Ishikawa (cell line): ENCODE results near the gene RGL4.

Experiments used
- CEBPB ChIP-seq: IDR thresholded peaks from 2 replicates; pipeline ENCODE4 v1.6.1; 2012
- CREB1 ChIP-seq: IDR thresholded peaks from 2 replicates; pipeline ENCODE4 v1.6.1; 2012; ENCODE audit warnings: low read depth
- EGR1 ChIP-seq: IDR thresholded peaks from 2 replicates; pipeline ENCODE4 v1.6.1; 2012
- EP300 ChIP-seq: IDR thresholded peaks from 2 replicates; pipeline ENCODE4 v1.6.1; 2012; ENCODE audit warnings: borderline replicate concordance
- FOXM1 ChIP-seq: IDR thresholded peaks from 2 replicates; pipeline ENCODE4 v1.6.1; 2012; ENCODE audit warnings: low read depth, borderline replicate concordance
- NFIC ChIP-seq: IDR thresholded peaks from 2 replicates; pipeline ENCODE4 v1.6.1; 2012
- RAD21 ChIP-seq: IDR thresholded peaks from 2 replicates; pipeline ENCODE4 v1.6.1; 2012; ENCODE audit warnings: low read depth
- TAF1 ChIP-seq: IDR thresholded peaks from 2 replicates; pipeline ENCODE4 v1.6.1; 2012; ENCODE audit warnings: low read depth, mild to moderate bottlenecking
- TCF12 ChIP-seq: IDR thresholded peaks from 2 replicates; pipeline ENCODE4 v1.6.1; 2012; ENCODE audit warnings: low read depth
- TEAD4 ChIP-seq: IDR thresholded peaks from 2 replicates; pipeline ENCODE4 v1.6.1; 2012
- YY1 ChIP-seq: IDR thresholded peaks from 2 replicates; pipeline ENCODE4 v1.6.1; 2012; ENCODE audit warnings: low read depth
- ZBTB7A ChIP-seq: IDR thresholded peaks from 2 replicates; pipeline ENCODE4 v1.6.1; 2012; ENCODE audit warnings: low read depth
- TF ChIP-seq, protein P1 (sequence below): IDR thresholded peaks from 2 replicates; pipeline ENCODE4 v1.6.1; 2012
- TF ChIP-seq, protein P2 (sequence below): IDR thresholded peaks from 2 replicates; pipeline ENCODE4 v1.6.1; 2012
- TF ChIP-seq, protein P3 (sequence below): IDR thresholded peaks from 2 replicates; pipeline ENCODE4 v1.6.1; 2012; ENCODE audit warnings: low read depth, mild to moderate bottlenecking

The RGL4 gene, protein sequence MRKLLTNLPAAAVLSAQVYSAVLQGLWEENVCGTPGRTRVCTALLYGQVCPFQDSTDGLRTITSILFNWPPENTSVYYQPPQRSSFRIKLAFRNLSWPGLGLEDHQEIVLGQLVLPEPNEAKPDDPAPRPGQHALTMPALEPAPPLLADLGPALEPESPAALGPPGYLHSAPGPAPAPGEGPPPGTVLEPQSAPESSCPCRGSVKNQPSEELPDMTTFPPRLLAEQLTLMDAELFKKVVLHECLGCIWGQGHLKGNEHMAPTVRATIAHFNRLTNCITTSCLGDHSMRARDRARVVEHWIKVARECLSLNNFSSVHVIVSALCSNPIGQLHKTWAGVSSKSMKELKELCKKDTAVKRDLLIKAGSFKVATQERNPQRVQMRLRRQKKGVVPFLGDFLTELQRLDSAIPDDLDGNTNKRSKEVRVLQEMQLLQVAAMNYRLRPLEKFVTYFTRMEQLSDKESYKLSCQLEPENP

DNA sequence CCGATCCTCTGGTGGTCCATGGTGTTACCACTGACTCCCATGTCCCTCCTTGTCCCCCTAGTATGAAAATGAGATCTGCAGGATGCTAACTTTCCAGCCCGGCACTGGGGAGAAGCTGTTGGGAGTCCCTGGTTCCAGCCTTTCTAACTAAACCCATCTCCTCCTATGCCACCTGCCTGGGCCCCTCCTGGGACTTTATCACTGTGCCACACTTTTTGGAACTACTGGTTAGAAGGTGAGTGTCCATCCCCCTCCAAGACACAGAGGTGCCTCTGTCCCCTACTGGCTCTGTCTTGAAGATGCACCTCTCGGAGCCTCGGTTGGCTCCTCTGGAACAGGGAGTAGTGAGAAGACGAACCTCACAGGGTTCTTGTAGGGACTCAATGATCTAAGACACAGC lies at the start of gene RGL4:
TSS of gene RGL4 (plus strand) at position 301 of the 400 bp plus-strand sequence. CDS start 1,018 bp downstream, outside the sequence.
- TF ChIP-seq, protein P1, sequence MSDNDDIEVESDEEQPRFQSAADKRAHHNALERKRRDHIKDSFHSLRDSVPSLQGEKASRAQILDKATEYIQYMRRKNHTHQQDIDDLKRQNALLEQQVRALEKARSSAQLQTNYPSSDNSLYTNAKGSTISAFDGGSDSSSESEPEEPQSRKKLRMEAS: no peak
- no peak for TF ChIP-seq YY1
- no peak for TF ChIP-seq NFIC
- no peak for TF ChIP-seq EP300
- TF ChIP-seq, protein P2, sequence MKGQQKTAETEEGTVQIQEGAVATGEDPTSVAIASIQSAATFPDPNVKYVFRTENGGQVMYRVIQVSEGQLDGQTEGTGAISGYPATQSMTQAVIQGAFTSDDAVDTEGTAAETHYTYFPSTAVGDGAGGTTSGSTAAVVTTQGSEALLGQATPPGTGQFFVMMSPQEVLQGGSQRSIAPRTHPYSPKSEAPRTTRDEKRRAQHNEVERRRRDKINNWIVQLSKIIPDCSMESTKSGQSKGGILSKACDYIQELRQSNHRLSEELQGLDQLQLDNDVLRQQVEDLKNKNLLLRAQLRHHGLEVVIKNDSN: no peak
- no peak for TF ChIP-seq ZBTB7A
- TF ChIP-seq CREB1: no peak
- TF ChIP-seq FOXM1: no peak
- TF ChIP-seq RAD21: no peak
- no peak for TF ChIP-seq EGR1
- TF ChIP-seq, protein P3, sequence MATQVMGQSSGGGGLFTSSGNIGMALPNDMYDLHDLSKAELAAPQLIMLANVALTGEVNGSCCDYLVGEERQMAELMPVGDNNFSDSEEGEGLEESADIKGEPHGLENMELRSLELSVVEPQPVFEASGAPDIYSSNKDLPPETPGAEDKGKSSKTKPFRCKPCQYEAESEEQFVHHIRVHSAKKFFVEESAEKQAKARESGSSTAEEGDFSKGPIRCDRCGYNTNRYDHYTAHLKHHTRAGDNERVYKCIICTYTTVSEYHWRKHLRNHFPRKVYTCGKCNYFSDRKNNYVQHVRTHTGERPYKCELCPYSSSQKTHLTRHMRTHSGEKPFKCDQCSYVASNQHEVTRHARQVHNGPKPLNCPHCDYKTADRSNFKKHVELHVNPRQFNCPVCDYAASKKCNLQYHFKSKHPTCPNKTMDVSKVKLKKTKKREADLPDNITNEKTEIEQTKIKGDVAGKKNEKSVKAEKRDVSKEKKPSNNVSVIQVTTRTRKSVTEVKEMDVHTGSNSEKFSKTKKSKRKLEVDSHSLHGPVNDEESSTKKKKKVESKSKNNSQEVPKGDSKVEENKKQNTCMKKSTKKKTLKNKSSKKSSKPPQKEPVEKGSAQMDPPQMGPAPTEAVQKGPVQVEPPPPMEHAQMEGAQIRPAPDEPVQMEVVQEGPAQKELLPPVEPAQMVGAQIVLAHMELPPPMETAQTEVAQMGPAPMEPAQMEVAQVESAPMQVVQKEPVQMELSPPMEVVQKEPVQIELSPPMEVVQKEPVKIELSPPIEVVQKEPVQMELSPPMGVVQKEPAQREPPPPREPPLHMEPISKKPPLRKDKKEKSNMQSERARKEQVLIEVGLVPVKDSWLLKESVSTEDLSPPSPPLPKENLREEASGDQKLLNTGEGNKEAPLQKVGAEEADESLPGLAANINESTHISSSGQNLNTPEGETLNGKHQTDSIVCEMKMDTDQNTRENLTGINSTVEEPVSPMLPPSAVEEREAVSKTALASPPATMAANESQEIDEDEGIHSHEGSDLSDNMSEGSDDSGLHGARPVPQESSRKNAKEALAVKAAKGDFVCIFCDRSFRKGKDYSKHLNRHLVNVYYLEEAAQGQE: no peak
- TF ChIP-seq TAF1: no peak
- TF ChIP-seq TEAD4: no peak
- TF ChIP-seq CEBPB: no peak
- no peak for TF ChIP-seq TCF12

DNA sequence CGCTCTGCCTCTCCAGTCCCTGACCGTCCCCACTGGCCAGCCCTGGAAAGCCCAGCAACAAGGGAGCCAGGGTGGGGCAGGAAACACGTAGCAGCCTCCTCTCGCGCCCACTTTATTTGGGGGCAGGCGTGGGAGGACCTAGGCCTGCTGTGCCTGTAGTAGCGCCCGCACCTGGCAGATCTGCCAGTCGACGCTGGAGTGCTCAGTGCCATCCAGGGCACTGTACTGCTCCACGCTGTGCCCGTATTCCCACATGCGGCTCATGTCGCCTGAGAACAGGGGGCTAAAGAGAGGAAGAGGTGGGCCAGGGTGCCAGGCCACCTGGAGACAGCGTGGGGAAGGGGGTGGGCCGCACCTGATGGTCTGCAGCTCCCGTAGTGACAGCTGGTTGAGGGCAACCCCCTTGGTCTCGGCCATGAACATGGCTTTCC lies 41.7 kb upstream of the RGL4 start:
- no peak for TF ChIP-seq EGR1
- TF ChIP-seq, protein P2: no peak
- TF ChIP-seq YY1: no peak
- TF ChIP-seq TEAD4: no peak
- no peak for TF ChIP-seq TAF1
- TF ChIP-seq CEBPB: no peak
- TF ChIP-seq, protein P1: no peak

DNA sequence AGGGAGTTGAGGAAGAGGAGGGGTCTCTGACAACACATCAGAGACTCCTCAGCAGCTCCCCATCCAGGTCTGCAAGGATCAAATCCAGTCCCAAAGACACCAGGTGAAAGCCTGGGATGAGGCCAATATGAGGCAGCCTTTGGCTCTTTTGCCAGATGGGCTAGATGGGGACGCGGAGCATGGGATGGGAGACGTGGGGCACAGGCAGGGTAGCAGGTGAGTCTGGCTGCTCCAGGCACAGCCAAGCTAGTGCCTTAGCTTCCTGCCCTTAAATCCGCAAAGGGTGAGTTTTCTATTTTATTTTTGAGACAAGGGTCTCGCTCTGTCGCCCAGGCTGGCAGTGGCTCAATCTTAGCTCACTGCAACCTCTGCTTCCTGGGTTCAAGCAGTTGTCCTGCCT lies 39.1 kb upstream of the RGL4 start:
- TF ChIP-seq, protein P2: no peak
- no peak for TF ChIP-seq EP300
- no peak for TF ChIP-seq CEBPB
- no peak for TF ChIP-seq FOXM1
- TF ChIP-seq RAD21: no peak
- no peak for TF ChIP-seq ZBTB7A
- no peak for TF ChIP-seq YY1
- TF ChIP-seq TAF1: no peak
- TF ChIP-seq, protein P3: no peak
- no peak for TF ChIP-seq EGR1
- TF ChIP-seq TCF12: no peak
- TF ChIP-seq TEAD4: no peak
- TF ChIP-seq CREB1: no peak
- TF ChIP-seq, protein P1: no peak
- TF ChIP-seq NFIC: no peak

DNA sequence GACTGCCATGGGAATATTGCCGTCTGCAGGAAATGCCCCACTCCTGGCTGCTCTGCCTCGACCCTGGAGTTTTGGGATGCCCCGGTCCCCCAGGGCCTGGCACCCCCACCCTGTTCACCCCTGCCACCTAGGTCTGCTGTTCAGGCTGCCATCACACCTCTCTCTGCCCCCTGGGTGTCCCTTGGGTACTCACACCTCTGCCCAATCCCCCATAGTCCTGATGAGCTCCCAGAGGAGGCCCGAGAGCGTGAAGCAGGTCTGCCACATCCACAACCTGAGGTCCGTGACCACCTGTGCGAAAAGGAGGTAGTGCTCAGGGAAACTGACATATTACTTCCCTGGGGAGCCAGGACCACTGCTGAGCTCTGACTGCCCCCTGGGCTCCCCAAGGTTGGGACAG lies 38.5 kb upstream of the RGL4 start:
- TF ChIP-seq, protein P1: no peak
- TF ChIP-seq EP300 (no peak), FOXM1 (no peak), EGR1 (no peak)

DNA sequence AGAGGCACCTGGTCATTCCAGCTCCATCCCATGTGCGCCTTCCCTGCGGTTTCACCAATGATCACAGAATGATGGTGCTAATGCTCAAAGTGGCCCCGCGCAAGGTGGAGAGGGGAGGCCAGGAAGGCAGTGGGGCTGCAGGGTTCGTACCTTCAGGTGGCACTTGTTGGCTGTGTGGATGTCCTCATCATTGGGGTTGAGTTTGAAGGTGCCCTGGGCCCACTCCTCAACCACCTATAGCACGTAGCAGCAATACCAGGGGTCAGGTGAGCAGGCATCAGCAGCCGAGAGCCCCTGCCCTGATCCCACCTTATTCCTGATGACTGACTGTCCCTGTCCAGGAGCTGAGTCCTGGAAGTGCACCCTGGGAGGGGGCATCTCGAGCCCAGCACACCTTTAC lies 38.1 kb upstream of the RGL4 start:
- TF ChIP-seq TCF12 (no peak), TAF1 (no peak), RAD21 (no peak), CEBPB (no peak)
